Stimulated activated CD4-positive, alpha-beta T cell treated with anti-CD3 and anti-CD28 coated beads, Interleukin-12 subunit alpha, Interleukin-12 subunit beta, amount 100 ng/mL, for 24 hours (primary cell): Measurements from ENCODE around the gene FAM78B.

Experiments
- DNase-seq, 2 experiments: peaks; one replicate each; pipeline ENCODE4 v3.0.0-alpha.2; 2020; ENCODE audit warnings: low read depth in 2 of 2

The FAM78B gene

GRCh38 chr1:166069390-166069789, 97.4 kb downstream of the FAM78B start:
- no peak for DNase-seq

GRCh38 chr1:166066107-166066506, 100.7 kb downstream of the FAM78B start:
- no peak for DNase-seq

- no peak for DNase-seq
Measured at GRCh38 chr1:166064951-166065350, 101.8 kb downstream of the FAM78B start.

GRCh38 chr1:166064313-166064926, 102.4 kb downstream of the FAM78B start:
- no peak for DNase-seq

GRCh38 chr1:166063701-166064100, 103.1 kb downstream of the FAM78B start:
- DNase-seq: no peak

GRCh38 chr1:166062421-166063070, 104.3 kb downstream of the FAM78B start:
- DNase-seq: no peak

GRCh38 chr1:166057650-166058049, 109.2 kb downstream of the FAM78B start:
- no peak for DNase-seq

GRCh38 chr1:166053395-166053794, 113.4 kb downstream of the FAM78B start:
- DNase-seq: no peak

- DNase-seq: no peak
Measured at GRCh38 chr1:166040202-166040997, 126.4 kb downstream of the FAM78B start.

GRCh38 chr1:166039436-166040201, 127.2 kb downstream of the FAM78B start:
- DNase-seq: no peak

GRCh38 chr1:166036092-166036491, 130.7 kb downstream of the FAM78B start:
- DNase-seq: no peak

GRCh38 chr1:166032572-166033371, 134.0 kb downstream of the FAM78B start:
- DNase-seq: no peak

GRCh38 chr1:166031932-166032571, 134.7 kb downstream of the FAM78B start:
- no peak for DNase-seq

GRCh38 chr1:166029196-166029945, 137.4 kb downstream of the FAM78B start:
- no peak for DNase-seq

GRCh38 chr1:166026555-166026954, 140.2 kb downstream of the FAM78B start:
- DNase-seq: no peak

- no peak for DNase-seq
Measured at GRCh38 chr1:166026143-166026542, 140.7 kb downstream of the FAM78B start.

- no peak for DNase-seq
Measured at GRCh38 chr1:166020210-166020609, 146.6 kb downstream of the FAM78B start.
